OCI-LY1 (cell line): ENCODE results near the gene C6orf62.

ENCODE experiments used
- EZH2 ChIP-seq: fragments of 200-600 bp; sonication (generic), shearing (Covaris generic); IDR thresholded peaks from 2 replicates; pipeline ENCODE4 v1.8.0; 2017; ENCODE audit warnings: borderline replicate concordance, mixed run types, mild to moderate bottlenecking, antibody characterized with exemption, low read length, moderate library complexity, mixed read lengths
- TF ChIP-seq, protein P1 (sequence below): fragments of 200-600 bp; sonication (generic), shearing (Covaris generic); IDR thresholded peaks from 2 replicates; pipeline ENCODE4 v1.5.1; 2017; ENCODE audit warnings: mild to moderate bottlenecking, antibody characterized with exemption, low read length, moderate library complexity, mixed read lengths

GRCh38 chr6:24755279-24755678 lies 36.3 kb upstream of the C6orf62 start:
- TF ChIP-seq EZH2 = no peak
- TF ChIP-seq, protein P1, sequence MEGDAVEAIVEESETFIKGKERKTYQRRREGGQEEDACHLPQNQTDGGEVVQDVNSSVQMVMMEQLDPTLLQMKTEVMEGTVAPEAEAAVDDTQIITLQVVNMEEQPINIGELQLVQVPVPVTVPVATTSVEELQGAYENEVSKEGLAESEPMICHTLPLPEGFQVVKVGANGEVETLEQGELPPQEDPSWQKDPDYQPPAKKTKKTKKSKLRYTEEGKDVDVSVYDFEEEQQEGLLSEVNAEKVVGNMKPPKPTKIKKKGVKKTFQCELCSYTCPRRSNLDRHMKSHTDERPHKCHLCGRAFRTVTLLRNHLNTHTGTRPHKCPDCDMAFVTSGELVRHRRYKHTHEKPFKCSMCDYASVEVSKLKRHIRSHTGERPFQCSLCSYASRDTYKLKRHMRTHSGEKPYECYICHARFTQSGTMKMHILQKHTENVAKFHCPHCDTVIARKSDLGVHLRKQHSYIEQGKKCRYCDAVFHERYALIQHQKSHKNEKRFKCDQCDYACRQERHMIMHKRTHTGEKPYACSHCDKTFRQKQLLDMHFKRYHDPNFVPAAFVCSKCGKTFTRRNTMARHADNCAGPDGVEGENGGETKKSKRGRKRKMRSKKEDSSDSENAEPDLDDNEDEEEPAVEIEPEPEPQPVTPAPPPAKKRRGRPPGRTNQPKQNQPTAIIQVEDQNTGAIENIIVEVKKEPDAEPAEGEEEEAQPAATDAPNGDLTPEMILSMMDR = no peak
